Measurements from ENCODE around the gene WRNIP1.

The WRNIP1 gene

DNA sequence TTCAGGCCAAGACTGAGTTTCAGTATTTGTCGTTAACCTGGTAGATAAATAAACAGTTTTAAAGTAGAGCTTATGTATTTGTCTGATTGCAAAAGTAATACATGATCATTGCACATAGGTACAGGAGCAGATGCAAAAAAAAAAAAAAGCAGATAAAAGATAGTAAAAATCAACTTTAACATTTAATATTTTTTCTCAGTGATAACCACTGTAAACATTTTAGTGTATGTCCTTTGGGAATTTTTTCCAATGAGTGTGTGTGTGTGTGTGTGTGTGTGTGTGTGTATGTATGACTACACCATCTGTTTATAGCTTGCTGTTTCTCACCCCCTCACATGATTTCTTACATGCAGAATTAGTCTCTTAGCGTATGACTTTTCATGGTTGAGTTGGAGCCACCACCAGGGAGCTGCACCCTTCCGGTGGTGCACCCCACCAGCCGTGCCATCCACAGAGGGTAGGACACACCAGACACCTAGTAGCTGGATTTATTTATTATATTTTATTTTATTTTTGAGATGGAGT, 26.3 kb downstream of the WRNIP1 start:
- peaks cover 0 to 12% of the 10 kb centered on the region in 2 donors for H3K4me1 ChIP-seq (ENCODE audit: control insufficient read depth in 1 of 2, insufficient read depth in 2 of 2, low read length in 2 of 2)
- H3K9me3 ChIP-seq (ENCODE audit: control insufficient read depth in 1 of 2, low read length in 2 of 2) = no peaks in the 10 kb centered on the region
- H3K4me3 ChIP-seq (ENCODE audit: low read depth in 1 of 2, low read length in 2 of 2) = no peak overlapping the region
- H3K36me3 ChIP-seq (ENCODE audit: control insufficient read depth in 1 of 2, insufficient read depth in 2 of 2, low read length in 2 of 2) = peaks cover 0 to 6% of the 10 kb centered on the region in 2 donors
- H3K27ac ChIP-seq (ENCODE audit: low read length) = no peak overlapping the region
- H3K27me3 ChIP-seq (ENCODE audit: low read depth, low read length) = no peaks in the 10 kb centered on the region

- Histone ChIP-seq H3K4me1 (ENCODE audit: control insufficient read depth in 1 of 2, insufficient read depth in 2 of 2, low read length in 2 of 2) (peaks cover 0 to 17% of the 10 kb centered on the region in 2 donors), H3K9me3 (ENCODE audit: control insufficient read depth in 1 of 2, low read length in 2 of 2) (no peaks in the 10 kb centered on the region), H3K36me3 (ENCODE audit: control insufficient read depth in 1 of 2, insufficient read depth in 2 of 2, low read length in 2 of 2) (peaks cover 0 to 5% of the 10 kb centered on the region in 2 donors), H3K27me3 (ENCODE audit: low read depth, low read length) (no peaks in the 10 kb centered on the region), H3K4me3 (ENCODE audit: low read depth in 1 of 2, low read length in 2 of 2) (no peak overlapping the region), H3K27ac (ENCODE audit: low read length) (no peak overlapping the region)
These were observed 27.3 kb downstream of the WRNIP1 start for GRCh38 chr6:2792330-2793110.

DNA sequence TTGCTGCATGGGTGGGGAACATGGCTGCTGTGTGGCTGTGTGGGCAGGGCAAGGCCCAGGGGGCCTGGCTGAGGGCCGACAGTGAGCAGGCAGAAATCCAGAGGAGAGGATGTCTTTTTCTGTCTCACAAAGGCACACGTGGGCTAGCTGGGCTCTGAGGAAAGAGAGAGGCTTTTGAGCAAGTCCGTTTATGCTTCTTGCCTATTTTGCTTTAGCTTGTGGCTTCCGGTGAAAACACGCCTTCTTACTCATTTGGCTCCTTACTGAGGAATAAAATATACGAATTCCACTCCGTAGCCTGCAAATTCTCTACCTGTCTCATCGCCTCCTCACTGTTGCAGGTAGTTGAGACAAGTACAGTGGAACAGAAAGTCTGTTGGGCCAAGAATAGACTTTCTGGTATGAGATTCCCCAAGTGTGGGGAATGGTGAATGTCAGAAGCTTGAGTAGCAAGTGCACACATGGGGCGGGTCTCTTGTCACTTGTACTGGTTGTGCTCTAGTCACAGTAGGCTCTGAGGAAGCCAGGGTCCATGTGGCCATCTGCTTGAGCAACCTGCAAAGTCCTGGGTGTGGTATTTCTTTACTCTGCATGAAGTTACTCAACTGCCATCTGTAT, 28.4 kb downstream of the WRNIP1 start:
- Histone ChIP-seq H3K4me3 (ENCODE audit: low read depth in 1 of 2, low read length in 2 of 2) (no peak overlapping the region), H3K9me3 (ENCODE audit: control insufficient read depth in 1 of 2, low read length in 2 of 2) (no peaks in the 10 kb centered on the region), H3K4me1 (ENCODE audit: control insufficient read depth in 1 of 2, insufficient read depth in 2 of 2, low read length in 2 of 2) (peaks cover 0 to 18% of the 10 kb centered on the region in 2 donors), H3K36me3 (ENCODE audit: control insufficient read depth in 1 of 2, insufficient read depth in 2 of 2, low read length in 2 of 2) (no peaks in the 10 kb centered on the region), H3K27me3 (ENCODE audit: low read depth, low read length) (no peaks in the 10 kb centered on the region), H3K27ac (ENCODE audit: low read length) (peak overlapping the region; percentile 12)

DNA sequence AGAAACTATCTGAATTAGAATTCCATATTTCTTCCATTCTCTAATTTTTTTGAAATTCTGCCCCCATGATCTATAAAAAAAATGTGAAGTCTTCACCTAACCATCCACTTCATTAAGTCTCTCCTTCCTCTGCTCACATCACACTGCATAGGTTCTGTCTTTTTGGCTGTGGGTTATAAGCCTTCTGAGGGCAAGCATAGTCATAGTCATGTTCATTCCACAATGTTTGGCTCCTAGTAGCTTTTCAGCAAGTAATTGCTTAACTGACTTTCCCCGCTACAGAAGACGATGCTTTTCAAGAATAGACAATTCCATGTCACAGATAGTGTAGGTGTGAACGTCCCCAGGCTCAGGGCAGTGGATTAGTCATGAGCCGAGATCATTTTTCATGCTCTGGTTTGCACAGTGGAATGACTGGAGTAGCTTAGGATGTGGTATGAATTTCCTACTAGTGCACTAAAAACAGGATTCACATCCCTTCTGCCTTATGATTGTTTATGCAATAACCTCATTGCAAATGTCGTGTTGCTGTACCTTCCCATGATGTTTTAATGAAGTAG, 29.1 kb downstream of the WRNIP1 start:
- H3K9me3 ChIP-seq (ENCODE audit: control insufficient read depth in 1 of 2, low read length in 2 of 2) = no peaks in the 10 kb centered on the region
- peaks cover 0 to 18% of the 10 kb centered on the region in 2 donors for H3K4me1 ChIP-seq (ENCODE audit: control insufficient read depth in 1 of 2, insufficient read depth in 2 of 2, low read length in 2 of 2)
- H3K27ac ChIP-seq (ENCODE audit: low read length) = no peak overlapping the region
- no peak overlapping the region for H3K4me3 ChIP-seq (ENCODE audit: low read depth in 1 of 2, low read length in 2 of 2)
- no peaks in the 10 kb centered on the region for H3K27me3 ChIP-seq (ENCODE audit: low read depth, low read length)
- no peaks in the 10 kb centered on the region for H3K36me3 ChIP-seq (ENCODE audit: control insufficient read depth in 1 of 2, insufficient read depth in 2 of 2, low read length in 2 of 2)

- peaks cover 0 to 17% of the 10 kb centered on the region in 2 donors for H3K4me1 ChIP-seq (ENCODE audit: control insufficient read depth in 1 of 2, insufficient read depth in 2 of 2, low read length in 2 of 2)
- H3K27ac ChIP-seq (ENCODE audit: low read length) = no peak overlapping the region
- H3K9me3 ChIP-seq (ENCODE audit: control insufficient read depth in 1 of 2, low read length in 2 of 2) = no peaks in the 10 kb centered on the region
- no peaks in the 10 kb centered on the region for H3K27me3 ChIP-seq (ENCODE audit: low read depth, low read length)
- no peak overlapping the region for H3K4me3 ChIP-seq (ENCODE audit: low read depth in 1 of 2, low read length in 2 of 2)
- H3K36me3 ChIP-seq (ENCODE audit: control insufficient read depth in 1 of 2, insufficient read depth in 2 of 2, low read length in 2 of 2) = no peaks in the 10 kb centered on the region
These were observed 30.0 kb downstream of the WRNIP1 start for GRCh38 chr6:2795162-2795561.

DNA sequence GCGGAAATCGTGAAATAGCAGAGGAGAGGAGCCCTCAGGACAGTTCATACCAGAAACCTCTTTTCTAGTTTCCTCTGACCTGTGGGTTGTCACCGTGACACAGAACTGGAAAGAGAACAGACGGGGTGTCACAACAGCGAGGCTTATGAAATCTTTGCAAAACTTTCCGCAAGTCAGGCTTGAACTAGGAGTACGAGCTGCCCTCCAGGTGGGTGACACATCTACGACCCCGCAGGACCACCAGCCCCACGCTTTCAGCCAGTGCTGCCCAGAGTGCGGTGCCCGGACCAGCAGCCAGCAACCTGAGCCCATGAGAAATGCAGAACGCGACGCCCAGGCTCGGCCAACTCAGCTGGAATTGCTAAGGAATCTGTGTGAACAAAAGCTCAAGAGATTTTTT, 30.8 kb downstream of the WRNIP1 start:
- Histone ChIP-seq H3K9me3 (ENCODE audit: control insufficient read depth in 1 of 2, low read length in 2 of 2) (no peaks in the 10 kb centered on the region), H3K36me3 (ENCODE audit: control insufficient read depth in 1 of 2, insufficient read depth in 2 of 2, low read length in 2 of 2) (no peaks in the 10 kb centered on the region), H3K27me3 (ENCODE audit: low read depth, low read length) (no peaks in the 10 kb centered on the region), H3K27ac (ENCODE audit: low read length) (no peak overlapping the region), H3K4me1 (ENCODE audit: control insufficient read depth in 1 of 2, insufficient read depth in 2 of 2, low read length in 2 of 2) (peaks cover 0 to 9% of the 10 kb centered on the region in 2 donors), H3K4me3 (ENCODE audit: low read depth in 1 of 2, low read length in 2 of 2) (no peak overlapping the region)

- Histone ChIP-seq H3K27ac (ENCODE audit: low read length) (no peak overlapping the region), H3K4me3 (ENCODE audit: low read depth in 1 of 2, low read length in 2 of 2) (no peak overlapping the region), H3K27me3 (ENCODE audit: low read depth, low read length) (no peaks in the 10 kb centered on the region), H3K9me3 (ENCODE audit: control insufficient read depth in 1 of 2, low read length in 2 of 2) (no peaks in the 10 kb centered on the region), H3K36me3 (ENCODE audit: control insufficient read depth in 1 of 2, insufficient read depth in 2 of 2, low read length in 2 of 2) (no peaks in the 10 kb centered on the region), H3K4me1 (ENCODE audit: control insufficient read depth in 1 of 2, insufficient read depth in 2 of 2, low read length in 2 of 2) (peaks cover 0 to 5% of the 10 kb centered on the region in 2 donors)
These were observed 31.7 kb downstream of the WRNIP1 start for GRCh38 chr6:2796861-2797260.

DNA sequence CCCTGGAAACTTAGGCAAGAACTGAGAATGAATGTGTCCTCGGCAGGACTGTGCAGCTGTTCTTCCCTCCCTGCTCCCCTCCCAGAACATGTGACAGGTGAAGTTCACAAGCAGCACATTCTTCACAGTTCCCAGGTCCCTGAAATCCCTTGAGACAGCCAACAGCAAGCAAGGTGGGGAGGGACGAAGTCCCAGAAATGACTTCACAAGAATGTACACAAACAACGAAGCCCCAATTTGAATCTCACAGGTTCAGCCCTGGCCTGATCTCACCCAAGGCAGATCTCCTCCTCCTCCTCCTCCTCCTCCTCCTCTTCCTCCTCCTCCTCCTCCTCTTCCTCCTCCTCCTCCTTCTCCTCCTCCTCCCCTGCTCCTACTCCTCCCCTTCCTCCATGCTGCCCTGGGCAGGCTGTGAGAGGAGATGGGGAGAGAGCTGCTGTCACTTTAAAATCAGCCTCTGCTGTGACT, 32.4 kb downstream of the WRNIP1 start:
- Histone ChIP-seq H3K4me1 (ENCODE audit: control insufficient read depth in 1 of 2, insufficient read depth in 2 of 2, low read length in 2 of 2) (peaks cover 0 to 5% of the 10 kb centered on the region in 2 donors), H3K27me3 (ENCODE audit: low read depth, low read length) (no peaks in the 10 kb centered on the region), H3K36me3 (ENCODE audit: control insufficient read depth in 1 of 2, insufficient read depth in 2 of 2, low read length in 2 of 2) (no peaks in the 10 kb centered on the region), H3K9me3 (ENCODE audit: control insufficient read depth in 1 of 2, low read length in 2 of 2) (no peaks in the 10 kb centered on the region), H3K4me3 (ENCODE audit: low read depth in 1 of 2, low read length in 2 of 2) (no peak overlapping the region), H3K27ac (ENCODE audit: low read length) (no peak overlapping the region)

GRCh38 chr6:2798586-2799134, 33.5 kb downstream of the WRNIP1 start:
- no peak overlapping the region for H3K4me3 ChIP-seq (ENCODE audit: low read depth in 1 of 2, low read length in 2 of 2)
- peaks cover 0 to 5% of the 10 kb centered on the region in 2 donors for H3K4me1 ChIP-seq (ENCODE audit: control insufficient read depth in 1 of 2, insufficient read depth in 2 of 2, low read length in 2 of 2)
- H3K27me3 ChIP-seq (ENCODE audit: low read depth, low read length) = no peaks in the 10 kb centered on the region
- no peaks in the 10 kb centered on the region for H3K9me3 ChIP-seq (ENCODE audit: control insufficient read depth in 1 of 2, low read length in 2 of 2)
- no peaks in the 10 kb centered on the region for H3K36me3 ChIP-seq (ENCODE audit: control insufficient read depth in 1 of 2, insufficient read depth in 2 of 2, low read length in 2 of 2)
- no peak overlapping the region for H3K27ac ChIP-seq (ENCODE audit: low read length)

GRCh38 chr6:2799936-2800527, 34.8 kb downstream of the WRNIP1 start:
- H3K4me3 ChIP-seq (ENCODE audit: low read depth in 1 of 2, low read length in 2 of 2) = no peak overlapping the region
- H3K27me3 ChIP-seq (ENCODE audit: low read depth, low read length) = no peaks in the 10 kb centered on the region
- no peaks in the 10 kb centered on the region for H3K9me3 ChIP-seq (ENCODE audit: control insufficient read depth in 1 of 2, low read length in 2 of 2)
- no peaks in the 10 kb centered on the region for H3K36me3 ChIP-seq (ENCODE audit: control insufficient read depth in 1 of 2, insufficient read depth in 2 of 2, low read length in 2 of 2)
- H3K27ac ChIP-seq (ENCODE audit: low read length) = no peak overlapping the region
- H3K4me1 ChIP-seq (ENCODE audit: control insufficient read depth in 1 of 2, insufficient read depth in 2 of 2, low read length in 2 of 2) = peaks cover 0 to 5% of the 10 kb centered on the region in 2 donors

Data from muscle layer of duodenum (tissue), 2 donors.